HCT116 (cell line): ENCODE results near the gene HOXC6. TPM values are rescaled to one million over a fixed set of nuclear protein-coding genes. Genes with fewer than 3 reads are reported as not detected.

Experiments used
- ATAC-seq: fragments of 200-7000 bp; cut with Tn5 transposase; 2 replicates; pipeline ENCODE4 v1.9.1; 2020; ENCODE audit warnings: mild to moderate bottlenecking, moderate library complexity
- BruUV-seq: library from RNA; stranded (reverse); fragments of 400-500 nt; replicated peaks from 2 replicates; lab custom pipeline; 2021; lab: Mats Ljungman, UMichigan
- CTCF ChIA-PET: fragments of 300-600 bp; sonication (Branson Sonifier 250); formaldehyde crosslinking; loops from one replicate; lab custom pipeline; 2021; ENCODE audit warnings: antibody characterized with exemption; lab: Charles Lee
- POLR2A ChIA-PET: fragments of 300-600, 350-600 bp; sonication (Branson Sonifier 250); formaldehyde crosslinking; loops from one replicate; lab custom pipeline; 2021; ENCODE audit warnings: antibody characterized with exemption; lab: Charles Lee
- RAD21 ChIA-PET, 2 experiments: fragments of 300-600 bp; sonication (Branson Sonifier 250); formaldehyde crosslinking; loops; one replicate each; lab custom pipeline; 2023; ENCODE audit warnings: low total read pairs in 2 of 2; ENCODE audit not compliant: uncharacterized antibody in 2 of 2, unreplicated experiment in 2 of 2, low non-redundant PET in 1 of 2; lab: Charles Lee
- DNase-seq: peaks from one replicate; pipeline ENCODE4 v3.0.0-alpha.2; 2010; ENCODE audit warnings: low read depth, low spot score
- H2AFZ ChIP-seq: fragments of 200-600 bp; shearing (Covaris generic), sonication (generic); 2 replicates; pipeline ENCODE4 v1.6.1; 2017; ENCODE audit warnings: low read depth, mixed run types, mixed read lengths, antibody characterized with exemption, low read length; ENCODE audit not compliant: poor library complexity, severe bottlenecking
- H3K27ac ChIP-seq: 2 replicates; pipeline ENCODE4 v1.5.1; 2012; ENCODE audit warnings: low read depth, low read length
- H3K27me3 ChIP-seq: fragments of 200-600 bp; sonication (generic); 2 replicates; pipeline ENCODE4 v1.6.1; 2016; ENCODE audit warnings: mixed run types, low read length, mixed read lengths; ENCODE audit not compliant: insufficient read depth
- H3K36me3 ChIP-seq, 2 experiments: fragments of 200-500 bp in 1 of 2; fragments of 200-600 bp in 1 of 2; sonication (Bioruptor generic) in 1 of 2; sonication (generic) in 1 of 2; 2 replicates each; pipeline versions ENCODE4 v1.5.1 to v1.6.1; 2014 to 2016; ENCODE audit warnings: low read length in 2 of 2, inconsistent platforms in 1 of 2, mixed read lengths in 1 of 2, mixed run types in 1 of 2; ENCODE audit not compliant: insufficient read depth in 2 of 2, control insufficient read depth in 1 of 2
- H3K4me1 ChIP-seq, 2 experiments: fragments of 200-600 bp in 1 of 2; sonication (generic) in 1 of 2; 2 replicates each; pipeline versions ENCODE4 v1.5.1 to v1.6.1; 2012 to 2017; ENCODE audit warnings: low read length in 2 of 2, inconsistent platforms in 1 of 2, mild to moderate bottlenecking in 1 of 2, mixed read lengths in 1 of 2, mixed run types in 1 of 2, moderate library complexity in 1 of 2; ENCODE audit not compliant: insufficient read depth in 2 of 2, control insufficient read depth in 1 of 2
- H3K4me2 ChIP-seq: fragments of 200-600 bp; sonication (generic); 2 replicates; pipeline ENCODE4 v1.6.1; 2017; ENCODE audit warnings: mixed run types, low read length, mixed read lengths
- H3K4me3 ChIP-seq, 2 experiments: fragments of 200-600 bp in 1 of 2; sonication (generic) in 1 of 2; replicated peaks in 1 of 2; 2 replicates each; pipeline ENCODE4 v1.5.1; 2011 to 2016; ENCODE audit warnings: low read length in 2 of 2, control low read depth in 1 of 2, low read depth in 1 of 2, mild to moderate bottlenecking in 1 of 2, mixed read lengths in 1 of 2, mixed run types in 1 of 2
- H3K79me2 ChIP-seq: fragments of 200-600 bp; sonication (generic); 2 replicates; pipeline ENCODE4 v1.6.1; 2017; ENCODE audit warnings: mild to moderate bottlenecking, mixed run types, low read length, moderate library complexity, mixed read lengths; ENCODE audit not compliant: insufficient read depth
- H3K9ac ChIP-seq: fragments of 200-600 bp; sonication (generic); 2 replicates; pipeline ENCODE4 v1.6.1; 2016; ENCODE audit warnings: low read length, mixed read lengths
- H3K9me2 ChIP-seq: fragments of 200-600 bp; sonication (generic), shearing (Covaris generic); 2 replicates; pipeline ENCODE4 v1.6.1; 2017; ENCODE audit warnings: mixed run types, mild to moderate bottlenecking, moderate library complexity; ENCODE audit not compliant: insufficient read depth
- H3K9me3 ChIP-seq, 2 experiments: fragments of 200-500 bp in 1 of 2; fragments of 200-600 bp in 1 of 2; sonication (Bioruptor generic) in 1 of 2; sonication (generic) in 1 of 2; 2 replicates each; pipeline ENCODE4 v1.6.1; 2014 to 2017; ENCODE audit warnings: low read length in 2 of 2, mixed read lengths in 2 of 2, inconsistent platforms in 1 of 2, low read depth in 1 of 2, mild to moderate bottlenecking in 1 of 2, mixed run types in 1 of 2, moderate library complexity in 1 of 2; ENCODE audit not compliant: control insufficient read depth in 1 of 2, insufficient read depth in 1 of 2
- H4K20me1 ChIP-seq: fragments of 200-600 bp; sonication (generic), shearing (Covaris generic); 2 replicates; pipeline ENCODE4 v1.6.1; 2017; ENCODE audit warnings: mixed run types, mild to moderate bottlenecking, moderate library complexity; ENCODE audit not compliant: insufficient read depth
- CTCF ChIP-seq, 3 experiments: fragments of 200-600 bp in 1 of 3; sonication (generic) in 1 of 3; IDR thresholded peaks in 2 of 3; conservative IDR thresholded peaks in 1 of 3; 2 replicates each; pipeline ENCODE4 v1.5.1; 2012 to 2017; ENCODE audit warnings: low read depth in 2 of 3, low read length in 2 of 3, antibody characterized with exemption in 1 of 3, borderline replicate concordance in 1 of 3, control low read depth in 1 of 3, mild to moderate bottlenecking in 1 of 3, mixed read lengths in 1 of 3, mixed run types in 1 of 3, moderate library complexity in 1 of 3; ENCODE audit not compliant: insufficient read depth in 1 of 3
- EGR1 ChIP-seq: IDR thresholded peaks from 2 replicates; pipeline ENCODE4 v1.6.1; 2012; ENCODE audit warnings: low read depth
- EZH2phosphoT487 ChIP-seq: fragments of 200-600 bp; IDR thresholded peaks from 2 replicates; pipeline ENCODE4 v1.6.1; 2018; ENCODE audit warnings: antibody characterized with exemption, borderline replicate concordance
- JUND ChIP-seq: IDR thresholded peaks from 2 replicates; pipeline ENCODE4 v1.6.1; 2012
- POLR2A ChIP-seq: IDR thresholded peaks from 2 replicates; pipeline ENCODE4 v1.7.0; 2011; ENCODE audit warnings: borderline replicate concordance; ENCODE audit not compliant: insufficient read depth, insufficient read length; ENCODE audit errors: extremely low read depth
- RAD21 ChIP-seq: IDR thresholded peaks from 2 replicates; pipeline ENCODE4 v1.6.1; 2012; ENCODE audit warnings: low read depth, mild to moderate bottlenecking
- SIN3A ChIP-seq: IDR thresholded peaks from 2 replicates; pipeline ENCODE4 v1.6.1; 2012; ENCODE audit warnings: low read depth
- SRF ChIP-seq: IDR thresholded peaks from 2 replicates; pipeline ENCODE4 v1.6.1; 2012; ENCODE audit warnings: low read depth
- TCF7L2 ChIP-seq: IDR thresholded peaks from 2 replicates; pipeline ENCODE4 v1.7.0; 2011; ENCODE audit warnings: borderline replicate concordance, inconsistent platforms; ENCODE audit not compliant: insufficient read depth, insufficient read length; ENCODE audit errors: extremely low read depth
- ZBTB33 ChIP-seq: IDR thresholded peaks from 2 replicates; pipeline ENCODE4 v1.6.1; 2011; ENCODE audit warnings: mild to moderate bottlenecking, low read length, moderate library complexity; ENCODE audit not compliant: insufficient replicate concordance; ENCODE audit errors: extremely low read depth
- intact Hi-C: fragments of 100-400 bp; cut with micrococcal nuclease; formaldehyde crosslinking; loops from 2 replicates; pipeline ENCODE4 v1.10.0; 2022
- total RNA-seq: library from RNA; stranded (reverse); gene quantifications from one replicate; pipeline ENCODE4 v1.2.1, GENCODE V29; 2021; ENCODE audit not compliant: unreplicated experiment
- TF ChIP-seq, protein P1 (sequence below): IDR thresholded peaks from 2 replicates; pipeline ENCODE4 v1.6.1; 2012; ENCODE audit warnings: low read depth

Gene HOXC6
- total RNA-seq, 1 experiment from 2014 or later, result 3.1 TPM

DNA sequence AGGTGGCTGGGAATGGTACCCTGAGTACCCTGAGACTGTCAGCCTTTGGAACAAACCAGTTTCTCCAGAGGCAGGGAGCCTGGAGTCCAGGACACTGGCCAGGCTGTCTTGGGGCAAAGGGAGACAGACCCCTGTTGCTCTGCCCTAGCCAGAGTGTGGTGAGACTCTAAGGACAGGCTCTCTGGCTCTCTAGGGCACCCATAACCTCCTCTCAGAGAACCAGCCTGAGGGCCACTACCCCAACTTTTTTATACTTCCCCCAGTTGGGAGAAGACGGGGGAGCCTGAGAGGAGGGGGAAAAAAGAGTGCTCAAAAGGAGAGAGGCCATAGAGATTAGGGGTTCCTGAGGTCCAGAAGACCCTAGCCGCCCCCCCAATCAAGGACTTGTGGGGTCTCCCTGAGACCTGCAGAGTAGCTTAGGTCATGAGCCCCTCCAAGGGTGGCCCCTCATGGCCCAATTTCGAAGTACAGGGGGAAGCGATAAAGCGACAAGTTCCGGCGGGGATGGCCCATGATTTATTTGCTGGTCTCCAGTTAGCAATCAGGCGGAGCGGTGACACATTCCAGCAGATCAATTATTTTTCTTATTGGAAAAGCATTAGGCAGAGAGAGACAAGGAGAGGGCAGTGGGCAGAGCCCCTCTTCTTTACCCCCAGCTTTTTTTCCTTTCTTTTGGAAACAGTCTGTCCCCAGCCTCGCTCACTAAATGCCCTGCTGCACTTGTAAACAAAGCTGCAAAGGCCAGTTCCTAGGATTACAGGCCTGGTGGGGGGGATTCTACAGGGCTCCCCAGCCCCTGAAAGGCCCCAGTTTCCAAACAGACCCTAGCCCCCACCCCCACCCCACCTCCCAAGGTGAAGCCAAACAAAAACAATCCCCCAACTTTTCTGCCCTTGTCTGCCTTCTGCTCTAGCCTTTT lies 17.9 kb upstream of the HOXC6 start (continued):
- TF ChIP-seq SIN3A (no peak), JUND (no peak), ZBTB33 (no peak), EGR1 (no peak), SRF (no peak)

DNA sequence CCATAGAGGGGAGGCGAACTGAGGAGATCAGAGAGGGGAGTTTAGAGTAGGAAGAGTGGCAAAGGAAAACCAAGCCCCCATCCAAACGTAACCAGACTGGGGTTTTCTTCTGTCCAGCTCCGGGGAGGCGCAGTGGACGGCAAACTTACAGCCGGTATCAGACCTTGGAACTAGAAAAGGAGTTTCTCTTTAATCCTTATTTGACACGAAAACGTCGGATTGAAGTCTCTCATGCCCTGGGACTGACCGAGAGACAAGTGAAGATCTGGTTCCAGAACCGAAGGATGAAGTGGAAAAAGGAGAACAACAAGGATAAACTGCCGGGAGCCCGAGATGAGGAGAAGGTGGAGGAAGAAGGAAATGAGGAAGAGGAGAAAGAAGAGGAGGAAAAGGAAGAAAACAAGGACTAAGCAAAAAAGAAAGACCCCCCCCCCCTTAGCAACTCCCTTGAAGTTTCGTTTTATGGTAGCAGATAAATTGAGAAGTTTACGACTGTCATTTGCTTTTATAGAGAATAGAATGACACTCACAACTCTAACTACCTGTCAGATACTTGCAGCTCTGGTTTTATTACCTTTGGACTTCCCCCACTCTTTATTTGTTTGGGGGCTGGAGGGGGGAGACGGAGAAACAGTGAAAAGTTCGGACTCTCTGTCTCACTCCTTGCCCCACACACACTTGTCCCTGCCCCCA lies 17.1 kb upstream of the HOXC6 start:
- Histone ChIP-seq H3K4me3 (no peak overlapping the region), H3K4me2 (no peak overlapping the region), H3K27ac (no peak overlapping the region), H3K9me2 (no peaks in the 10 kb centered on the region), H3K9me3 (no peaks in the 10 kb centered on the region), H4K20me1 (no peaks in the 10 kb centered on the region), H3K9ac (no peak overlapping the region), H2AFZ (no peak overlapping the region), H3K79me2 (0 out of 2 replicates have a peak, but pooled peaks cover 3% of the 10 kb centered on the region), H3K4me1 (peaks cover 6 to 11% of the 10 kb centered on the region in 2 experiments), H3K36me3 (no peaks in the 10 kb centered on the region), H3K27me3 (no peaks in the 10 kb centered on the region)
- RAD21 ChIA-PET, result no interaction called here
- intact Hi-C loops, result no loop called here
- no peak for DNase-seq
- CTCF ChIA-PET, result interaction anchor here (0.8 kb wide), 1 partner anchor 254 kb away, joined by 3 read pairs; no protein-coding TSS in a partner anchor
- no TSS peak for BruUV-seq
- no peak for ATAC-seq
- POLR2A ChIA-PET, result no interaction called here
- no peak for TF ChIP-seq TCF7L2
- no peak for TF ChIP-seq JUND
- no peak for TF ChIP-seq EZH2phosphoT487
- no peak for TF ChIP-seq CTCF (IDR thresholded peaks at IDR 0.05 in 2 of 3, conservative IDR thresholded peaks at IDR 0.05 in 1 of 3; ENCODE audit: borderline replicate concordance in 1 of 3, insufficient read depth in 1 of 3, low read depth in 2 of 3, low read length in 2 of 3)
- TF ChIP-seq RAD21, result no peak
- TF ChIP-seq SIN3A, result no peak
- TF ChIP-seq, protein P1, sequence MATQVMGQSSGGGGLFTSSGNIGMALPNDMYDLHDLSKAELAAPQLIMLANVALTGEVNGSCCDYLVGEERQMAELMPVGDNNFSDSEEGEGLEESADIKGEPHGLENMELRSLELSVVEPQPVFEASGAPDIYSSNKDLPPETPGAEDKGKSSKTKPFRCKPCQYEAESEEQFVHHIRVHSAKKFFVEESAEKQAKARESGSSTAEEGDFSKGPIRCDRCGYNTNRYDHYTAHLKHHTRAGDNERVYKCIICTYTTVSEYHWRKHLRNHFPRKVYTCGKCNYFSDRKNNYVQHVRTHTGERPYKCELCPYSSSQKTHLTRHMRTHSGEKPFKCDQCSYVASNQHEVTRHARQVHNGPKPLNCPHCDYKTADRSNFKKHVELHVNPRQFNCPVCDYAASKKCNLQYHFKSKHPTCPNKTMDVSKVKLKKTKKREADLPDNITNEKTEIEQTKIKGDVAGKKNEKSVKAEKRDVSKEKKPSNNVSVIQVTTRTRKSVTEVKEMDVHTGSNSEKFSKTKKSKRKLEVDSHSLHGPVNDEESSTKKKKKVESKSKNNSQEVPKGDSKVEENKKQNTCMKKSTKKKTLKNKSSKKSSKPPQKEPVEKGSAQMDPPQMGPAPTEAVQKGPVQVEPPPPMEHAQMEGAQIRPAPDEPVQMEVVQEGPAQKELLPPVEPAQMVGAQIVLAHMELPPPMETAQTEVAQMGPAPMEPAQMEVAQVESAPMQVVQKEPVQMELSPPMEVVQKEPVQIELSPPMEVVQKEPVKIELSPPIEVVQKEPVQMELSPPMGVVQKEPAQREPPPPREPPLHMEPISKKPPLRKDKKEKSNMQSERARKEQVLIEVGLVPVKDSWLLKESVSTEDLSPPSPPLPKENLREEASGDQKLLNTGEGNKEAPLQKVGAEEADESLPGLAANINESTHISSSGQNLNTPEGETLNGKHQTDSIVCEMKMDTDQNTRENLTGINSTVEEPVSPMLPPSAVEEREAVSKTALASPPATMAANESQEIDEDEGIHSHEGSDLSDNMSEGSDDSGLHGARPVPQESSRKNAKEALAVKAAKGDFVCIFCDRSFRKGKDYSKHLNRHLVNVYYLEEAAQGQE, result no peak
- TF ChIP-seq SRF, result no peak
- no peak for TF ChIP-seq ZBTB33
- TF ChIP-seq EGR1, result no peak
- TF ChIP-seq POLR2A, result no peak
